H9 (cell line): ENCODE measurements around the gene MTERF4. TPM values are rescaled to one million over a fixed set of nuclear protein-coding genes. Genes with fewer than 3 reads are reported as not detected.

ENCODE experiments used
- DNase-seq: peaks from one replicate; pipeline ENCODE4 v3.0.0-alpha.2; 2017
- H2AFZ ChIP-seq: one replicate; pipeline ENCODE4 v1.6.1; 2013; ENCODE audit warnings: mild to moderate bottlenecking, low read length, control low read depth, moderate library complexity
- H2AK5ac ChIP-seq: 2 replicates; pipeline ENCODE4 v1.6.1; 2013; ENCODE audit warnings: low read length, control low read depth, mixed read lengths; ENCODE audit not compliant: insufficient read length
- H2BK120ac ChIP-seq: one replicate; pipeline ENCODE4 v1.6.1; 2013; ENCODE audit warnings: low read depth, mild to moderate bottlenecking, low read length, control low read depth, inconsistent platforms; ENCODE audit not compliant: poor library complexity, severe bottlenecking
- H2BK12ac ChIP-seq: 2 replicates; pipeline ENCODE4 v1.6.1; 2013; ENCODE audit warnings: low read length, control low read depth, mixed read lengths, low read depth; ENCODE audit not compliant: insufficient read length
- H2BK15ac ChIP-seq: 2 replicates; pipeline ENCODE4 v1.6.1; 2013; ENCODE audit warnings: low read depth, low read length, control low read depth
- H2BK20ac ChIP-seq: one replicate; pipeline ENCODE4 v1.6.1; 2013; ENCODE audit warnings: low read depth, mild to moderate bottlenecking, low read length, control low read depth, inconsistent platforms; ENCODE audit not compliant: poor library complexity, severe bottlenecking
- H2BK5ac ChIP-seq: 2 replicates; pipeline ENCODE4 v1.6.1; 2013; ENCODE audit warnings: low read length, control low read depth, mixed read lengths; ENCODE audit not compliant: insufficient read length
- H3K14ac ChIP-seq: 2 replicates; pipeline ENCODE4 v1.6.1; 2013; ENCODE audit warnings: low read length, control low read depth; ENCODE audit not compliant: insufficient read depth
- H3K18ac ChIP-seq: 2 replicates; pipeline ENCODE4 v1.6.1; 2013; ENCODE audit warnings: low read depth, mild to moderate bottlenecking, mixed read lengths, low read length, control low read depth; ENCODE audit not compliant: insufficient read length
- H3K23ac ChIP-seq: 2 replicates; pipeline ENCODE4 v1.6.1; 2013; ENCODE audit warnings: low read length, control low read depth, mixed read lengths, low read depth; ENCODE audit not compliant: insufficient read length
- H3K23me2 ChIP-seq: 2 replicates; pipeline ENCODE4 v1.6.1; 2013; ENCODE audit warnings: low read depth, mild to moderate bottlenecking, mixed read lengths, low read length, control low read depth; ENCODE audit not compliant: insufficient read length, poor library complexity, severe bottlenecking
- H3K27ac ChIP-seq: 2 replicates; pipeline ENCODE4 v1.5.1; 2013; ENCODE audit warnings: low read length, control low read depth, mixed read lengths, low read depth; ENCODE audit not compliant: insufficient read length
- H3K27me3 ChIP-seq: 2 replicates; pipeline ENCODE4 v1.6.1; 2013; ENCODE audit warnings: low read length, control low read depth, inconsistent platforms; ENCODE audit not compliant: insufficient read depth
- H3K4ac ChIP-seq: 2 replicates; pipeline ENCODE4 v1.6.1; 2013; ENCODE audit warnings: low read depth, mild to moderate bottlenecking, control low read depth, inconsistent platforms, low read length, moderate library complexity
- H3K4me1 ChIP-seq: 2 replicates; pipeline ENCODE4 v1.6.1; 2013; ENCODE audit warnings: low read length, control low read depth, inconsistent platforms; ENCODE audit not compliant: insufficient read depth
- H3K4me2 ChIP-seq: 2 replicates; pipeline ENCODE4 v1.6.1; 2013; ENCODE audit warnings: low read length, control low read depth, mixed read lengths; ENCODE audit not compliant: insufficient read length, insufficient read depth
- H3K56ac ChIP-seq: 2 replicates; pipeline ENCODE4 v1.6.1; 2013; ENCODE audit warnings: low read depth, mild to moderate bottlenecking, mixed read lengths, low read length, control low read depth; ENCODE audit not compliant: insufficient read length
- H3K79me1 ChIP-seq: 2 replicates; pipeline ENCODE4 v1.6.1; 2013; ENCODE audit warnings: low read depth, mild to moderate bottlenecking, moderate library complexity, low read length, control low read depth, inconsistent platforms; ENCODE audit not compliant: insufficient read depth, poor library complexity, severe bottlenecking
- H3K79me2 ChIP-seq: 2 replicates; pipeline ENCODE4 v1.6.1; 2013; ENCODE audit warnings: low read length, control low read depth, inconsistent platforms; ENCODE audit not compliant: insufficient read depth
- H3K9ac ChIP-seq: 2 replicates; pipeline ENCODE4 v1.6.1; 2013; ENCODE audit warnings: low read length, control low read depth, mixed read lengths; ENCODE audit not compliant: insufficient read length; ENCODE audit errors: extremely low read depth
- H3K9me3 ChIP-seq: one replicate; pipeline ENCODE4 v1.6.1; 2013; ENCODE audit warnings: low read depth, low read length, inconsistent platforms; ENCODE audit not compliant: control insufficient read depth
- H3T11ph ChIP-seq: one replicate; pipeline ENCODE4 v1.6.1; 2013; ENCODE audit warnings: mild to moderate bottlenecking, low read length, control low read depth, inconsistent platforms
- H4K20me1 ChIP-seq: one replicate; pipeline ENCODE4 v1.6.1; 2013; ENCODE audit not compliant: control insufficient read depth, insufficient read length, insufficient read depth
- H4K5ac ChIP-seq: 2 replicates; pipeline ENCODE4 v1.6.1; 2013; ENCODE audit warnings: low read depth, mild to moderate bottlenecking, mixed read lengths, low read length, control low read depth; ENCODE audit not compliant: insufficient read length
- H4K8ac ChIP-seq: replicated peaks from 2 replicates; pipeline ENCODE4 v1.6.1; 2013; ENCODE audit warnings: low read length, control low read depth, mixed read lengths, low read depth; ENCODE audit not compliant: insufficient read length
- H4K91ac ChIP-seq: 2 replicates; pipeline ENCODE4 v1.6.1; 2013; ENCODE audit warnings: low read depth, mild to moderate bottlenecking, moderate library complexity, mixed read lengths, low read length, control low read depth; ENCODE audit not compliant: insufficient read length
- H3K27ac Mint-ChIP-seq, 3 experiments: 2 replicates in 2 of 3; 3 replicates in 1 of 3; pipeline ENCODE4 v1.8.0; 2020 to 2021; ENCODE audit warnings: mixed read lengths in 3 of 3, mild to moderate bottlenecking in 1 of 3, moderate library complexity in 1 of 3
- H3K27me3 Mint-ChIP-seq: 2 replicates; pipeline ENCODE4 v1.8.0; 2021; ENCODE audit warnings: low read depth, mild to moderate bottlenecking, moderate library complexity, mixed read lengths
- H3K36me3 Mint-ChIP-seq, 3 experiments: 2 replicates in 2 of 3; 3 replicates in 1 of 3; pipeline ENCODE4 v1.8.0; 2020 to 2021; ENCODE audit warnings: low read depth in 3 of 3, mixed read lengths in 3 of 3; ENCODE audit not compliant: insufficient read depth in 1 of 3
- H3K4me1 Mint-ChIP-seq, 2 experiments: 2 replicates each; pipeline ENCODE4 v1.8.0; 2020; ENCODE audit warnings: mixed read lengths in 2 of 2
- H3K4me3 Mint-ChIP-seq, 2 experiments: 2 replicates in 1 of 2; 3 replicates in 1 of 2; pipeline ENCODE4 v1.8.0; 2020 to 2021; ENCODE audit warnings: mild to moderate bottlenecking in 2 of 2, mixed read lengths in 2 of 2, moderate library complexity in 1 of 2
- H3K9me3 Mint-ChIP-seq, 2 experiments: 2 replicates in 1 of 2; 3 replicates in 1 of 2; pipeline ENCODE4 v1.8.0; 2020; ENCODE audit warnings: mild to moderate bottlenecking in 2 of 2, mixed read lengths in 2 of 2, moderate library complexity in 1 of 2
- WGBS: extraction: QIAGEN DNeasy Blood & Tissue Kit; methylation state at CpG from one replicate; pipeline ENCODE4 v1.1.7; 2013; ENCODE audit warnings: missing lambda C conversion rate, low lambda C conversion rate, mixed read lengths; ENCODE audit not compliant: insufficient read length; ENCODE audit errors: extremely low coverage; 5-methylcytosine and 5-hydroxymethylcytosine counted together
- total RNA-seq: library from RNA; stranded (reverse); gene quantifications from 2 replicates; pipeline ENCODE4 v1.2.1, GENCODE V29; 2021
- TF ChIP-seq, protein P1 (sequence below): fragments of 200-600 bp; sonication (generic); conservative IDR thresholded peaks from 3 replicates; pipeline ENCODE4 v1.8.0; 2021; ENCODE audit warnings: antibody characterized with exemption, mild to moderate bottlenecking

Gene MTERF4
- total RNA-seq, 1 experiment from 2014 or later: 35.0 TPM

DNA sequence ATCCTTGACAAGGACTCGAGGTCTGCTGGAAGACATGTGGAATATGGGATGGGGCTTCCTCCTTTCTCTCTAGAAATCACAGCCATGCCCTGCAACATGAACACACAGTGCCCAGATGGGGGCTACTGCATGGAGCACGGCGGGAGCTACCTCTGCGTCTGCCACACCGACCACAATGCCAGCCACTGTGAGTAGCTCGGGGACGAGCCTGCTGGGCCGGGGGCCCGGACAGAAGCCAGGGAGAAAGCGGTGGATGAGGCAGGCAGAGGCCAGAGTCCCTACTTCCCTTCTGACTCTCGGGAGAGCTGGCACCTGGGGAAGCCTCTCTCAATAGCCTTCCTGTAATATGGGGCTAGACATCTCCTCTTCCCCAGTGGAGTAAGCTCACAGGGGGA, 53.1 kb downstream of the MTERF4 start:
- no peaks in the 10 kb centered on the region for H3K9me3 ChIP-seq
- no peak for DNase-seq
- H3K23ac ChIP-seq: no peak overlapping the region
- H3K4ac ChIP-seq: no peak overlapping the region
- no peak overlapping the region for H2BK5ac ChIP-seq
- H3T11ph ChIP-seq: no peak overlapping the region
- no peak overlapping the region for H3K27ac ChIP-seq
- peaks cover 30% of the 10 kb centered on the region for H3K27me3 Mint-ChIP-seq
- no peak overlapping the region for H3K9ac ChIP-seq
- no peaks in the 10 kb centered on the region for H3K36me3 Mint-ChIP-seq
- no CpG with 5 or more reads among the region's 11 CpGs for WGBS
- H3K4me2 ChIP-seq: no peak overlapping the region
- no peaks in the 10 kb centered on the region for H3K79me2 ChIP-seq
- H4K91ac ChIP-seq: no peak overlapping the region
- no peak overlapping the region for H3K56ac ChIP-seq
- H4K5ac ChIP-seq: no peak overlapping the region
- no peak overlapping the region for H4K8ac ChIP-seq
- H3K4me3 Mint-ChIP-seq: no peak overlapping the region
- H3K14ac ChIP-seq: no peak overlapping the region
- H2AFZ ChIP-seq: no peak overlapping the region
- H3K27ac Mint-ChIP-seq: no peak overlapping the region
- H2BK120ac ChIP-seq: no peak overlapping the region
- H3K4me1 ChIP-seq: no peaks in the 10 kb centered on the region
- H2AK5ac ChIP-seq: no peak overlapping the region
- no peak overlapping the region for H2BK15ac ChIP-seq
- TF ChIP-seq, protein P1, sequence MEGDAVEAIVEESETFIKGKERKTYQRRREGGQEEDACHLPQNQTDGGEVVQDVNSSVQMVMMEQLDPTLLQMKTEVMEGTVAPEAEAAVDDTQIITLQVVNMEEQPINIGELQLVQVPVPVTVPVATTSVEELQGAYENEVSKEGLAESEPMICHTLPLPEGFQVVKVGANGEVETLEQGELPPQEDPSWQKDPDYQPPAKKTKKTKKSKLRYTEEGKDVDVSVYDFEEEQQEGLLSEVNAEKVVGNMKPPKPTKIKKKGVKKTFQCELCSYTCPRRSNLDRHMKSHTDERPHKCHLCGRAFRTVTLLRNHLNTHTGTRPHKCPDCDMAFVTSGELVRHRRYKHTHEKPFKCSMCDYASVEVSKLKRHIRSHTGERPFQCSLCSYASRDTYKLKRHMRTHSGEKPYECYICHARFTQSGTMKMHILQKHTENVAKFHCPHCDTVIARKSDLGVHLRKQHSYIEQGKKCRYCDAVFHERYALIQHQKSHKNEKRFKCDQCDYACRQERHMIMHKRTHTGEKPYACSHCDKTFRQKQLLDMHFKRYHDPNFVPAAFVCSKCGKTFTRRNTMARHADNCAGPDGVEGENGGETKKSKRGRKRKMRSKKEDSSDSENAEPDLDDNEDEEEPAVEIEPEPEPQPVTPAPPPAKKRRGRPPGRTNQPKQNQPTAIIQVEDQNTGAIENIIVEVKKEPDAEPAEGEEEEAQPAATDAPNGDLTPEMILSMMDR: no peak
- no peak overlapping the region for H2BK20ac ChIP-seq
- no peaks in the 10 kb centered on the region for H3K23me2 ChIP-seq
- no peaks in the 10 kb centered on the region for H3K79me1 ChIP-seq
- no peak overlapping the region for H3K18ac ChIP-seq
- no peak overlapping the region for H2BK12ac ChIP-seq
- H4K20me1 ChIP-seq: no peaks in the 10 kb centered on the region
- no peaks in the 10 kb centered on the region for H3K4me1 Mint-ChIP-seq
- H3K9me3 Mint-ChIP-seq: peaks cover 14 to 16% of the 10 kb centered on the region in 2 experiments; a peak in 4 of 5 replicates
- no peaks in the 10 kb centered on the region for H3K27me3 ChIP-seq
